OCI-LY7 (cell line): ENCODE data around the gene ZSCAN23. TPM values are rescaled to one million over a fixed set of nuclear protein-coding genes. Genes with fewer than 3 reads are reported as not detected.

Experiments
- BruUV-seq: library from RNA; stranded (reverse); fragments of 400-500 nt; replicated peaks from 2 replicates; lab custom pipeline; 2021; lab: Mats Ljungman, UMichigan
- CTCF ChIA-PET: fragments of 300-600 bp; sonication (Branson Sonifier 250); formaldehyde crosslinking; loops from one replicate; lab custom pipeline; 2022; ENCODE audit warnings: antibody characterized with exemption; ENCODE audit not compliant: unreplicated experiment; lab: Charles Lee
- POLR2A ChIA-PET: fragments of 300-600 bp; sonication (Branson Sonifier 250); formaldehyde crosslinking; loops from one replicate; lab custom pipeline; 2022; ENCODE audit warnings: antibody characterized with exemption; lab: Charles Lee
- DNase-seq: peaks from one replicate; pipeline ENCODE4 v3.0.0-alpha.2; 2015; ENCODE audit warnings: low spot score
- H2AFZ ChIP-seq: fragments of 200-600 bp; sonication (generic), shearing (Covaris generic); 2 replicates; pipeline ENCODE4 v1.6.1; 2014; ENCODE audit warnings: mild to moderate bottlenecking, antibody characterized with exemption, low read length, moderate library complexity
- H3K27ac ChIP-seq: fragments of 200-600 bp; sonication (generic); 2 replicates; pipeline ENCODE4 v1.5.1; 2014; ENCODE audit warnings: mixed run types, low read depth, mild to moderate bottlenecking, moderate library complexity, low read length, inconsistent platforms; ENCODE audit not compliant: poor library complexity, severe bottlenecking
- H3K36me3 ChIP-seq: fragments of 200-600 bp; sonication (generic); 2 replicates; pipeline ENCODE4 v1.6.1; 2014; ENCODE audit warnings: mild to moderate bottlenecking, antibody characterized with exemption, low read length, moderate library complexity, mixed read lengths; ENCODE audit not compliant: insufficient read depth
- H3K4me1 ChIP-seq: fragments of 200-600 bp; sonication (generic); 2 replicates; pipeline ENCODE4 v1.5.1; 2014; ENCODE audit warnings: mild to moderate bottlenecking, low read length; ENCODE audit not compliant: insufficient read depth, poor library complexity, severe bottlenecking
- H3K4me2 ChIP-seq: fragments of 200-600 bp; sonication (generic); 2 replicates; pipeline ENCODE4 v1.6.1; 2014; ENCODE audit warnings: mild to moderate bottlenecking, low read length
- H3K4me3 ChIP-seq: fragments of 200-600 bp; sonication (generic); 2 replicates; pipeline ENCODE4 v1.5.1; 2014; ENCODE audit warnings: mild to moderate bottlenecking, low read depth, low read length; ENCODE audit not compliant: poor library complexity, severe bottlenecking
- H3K79me2 ChIP-seq: fragments of 200-600 bp; sonication (generic); 2 replicates; pipeline ENCODE4 v1.6.1; 2016; ENCODE audit warnings: low read depth, mild to moderate bottlenecking, low read length, moderate library complexity, mixed read lengths; ENCODE audit not compliant: insufficient read depth
- H3K9me2 ChIP-seq: fragments of 200-600 bp; sonication (generic); 2 replicates; pipeline ENCODE4 v1.6.1; 2016; ENCODE audit warnings: mild to moderate bottlenecking, low read length, mixed read lengths; ENCODE audit not compliant: insufficient read depth
- H3K9me3 ChIP-seq: fragments of 200-600 bp; sonication (generic); 2 replicates; pipeline ENCODE4 v1.6.1; 2014; ENCODE audit warnings: mild to moderate bottlenecking, mixed run types, low read length, mixed read lengths
- H4K20me1 ChIP-seq: fragments of 200-600 bp; sonication (generic); 2 replicates; pipeline ENCODE4 v1.6.1; 2014; ENCODE audit warnings: mild to moderate bottlenecking, antibody characterized with exemption, low read length, moderate library complexity, mixed read lengths; ENCODE audit not compliant: insufficient read depth
- EZH2phosphoT487 ChIP-seq: fragments of 200-600 bp; sonication (generic); IDR thresholded peaks from 2 replicates; pipeline ENCODE4 v1.6.1; 2018; ENCODE audit warnings: low read depth, borderline replicate concordance, mild to moderate bottlenecking, mixed run types, antibody characterized with exemption, low read length, moderate library complexity, mixed read lengths
- intact Hi-C: fragments of 100-400 bp; cut with micrococcal nuclease; formaldehyde crosslinking; loops from one replicate; pipeline ENCODE4 v1.10.0; 2022; ENCODE audit not compliant: unreplicated experiment
- total RNA-seq, 2 experiments: library from RNA; depleted of rRNA in 1 of 2; stranded (reverse); fragments of >200 nt in 1 of 2; shearing (Covaris generic) in 1 of 2; gene quantifications; 2 replicates each; pipeline ENCODE4 v1.2.3, GENCODE V29; 2014 to 2022
- TF ChIP-seq, protein P1 (sequence below): fragments of 200-600 bp; sonication (generic); conservative IDR thresholded peaks from 2 replicates; pipeline ENCODE4 v1.5.1; 2014; ENCODE audit warnings: mild to moderate bottlenecking, antibody characterized with exemption, low read length, moderate library complexity, mixed read lengths

ZSCAN23 gene
- total RNA-seq, 2 experiments from 2014 or later = not detected

DNA sequence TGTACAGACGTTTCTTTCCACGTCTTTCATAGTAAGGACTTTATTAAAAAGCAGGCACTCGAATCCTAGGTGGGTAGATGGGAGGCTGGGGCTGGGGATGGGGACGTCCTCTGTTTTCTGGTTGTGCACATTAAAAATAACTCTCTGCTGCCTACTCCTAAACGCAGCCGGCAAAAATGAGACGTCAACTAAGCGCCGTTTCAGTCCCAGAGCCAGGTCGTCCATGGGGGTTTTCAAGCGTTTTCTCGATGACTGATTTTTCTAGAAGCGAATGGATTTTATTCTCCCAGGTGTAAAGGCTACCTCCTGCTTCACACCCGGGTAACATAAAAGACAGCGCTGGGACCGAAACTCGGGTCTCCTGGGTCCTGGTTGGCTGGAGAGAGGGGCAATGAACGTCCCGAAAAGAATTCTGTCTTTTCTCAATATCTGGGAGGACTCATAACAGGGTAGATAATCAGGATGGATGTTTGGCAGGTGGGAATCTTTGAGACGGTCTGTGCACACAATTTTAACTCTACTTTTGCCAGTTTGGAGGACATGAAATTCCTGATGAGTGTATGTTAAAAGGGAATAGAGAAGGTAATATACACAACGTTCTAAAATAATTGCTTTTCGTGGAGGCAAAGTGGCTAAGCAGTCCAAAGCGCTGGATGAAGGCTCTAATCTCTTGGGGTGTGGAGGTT, 47.1 kb upstream of the ZSCAN23 start:
- no TSS peak for BruUV-seq
- Histone ChIP-seq H3K36me3 (no peaks in the 10 kb centered on the region), H3K4me3 (no peak overlapping the region), H3K9me2 (no peaks in the 10 kb centered on the region), H3K9me3 (no peaks in the 10 kb centered on the region), H3K79me2 (no peaks in the 10 kb centered on the region), H3K27ac (no peak overlapping the region), H3K4me2 (no peak overlapping the region), H2AFZ (no peak overlapping the region), H3K4me1 (no peaks in the 10 kb centered on the region), H4K20me1 (no peaks in the 10 kb centered on the region)
- no peak for TF ChIP-seq EZH2phosphoT487
- TF ChIP-seq, protein P1, sequence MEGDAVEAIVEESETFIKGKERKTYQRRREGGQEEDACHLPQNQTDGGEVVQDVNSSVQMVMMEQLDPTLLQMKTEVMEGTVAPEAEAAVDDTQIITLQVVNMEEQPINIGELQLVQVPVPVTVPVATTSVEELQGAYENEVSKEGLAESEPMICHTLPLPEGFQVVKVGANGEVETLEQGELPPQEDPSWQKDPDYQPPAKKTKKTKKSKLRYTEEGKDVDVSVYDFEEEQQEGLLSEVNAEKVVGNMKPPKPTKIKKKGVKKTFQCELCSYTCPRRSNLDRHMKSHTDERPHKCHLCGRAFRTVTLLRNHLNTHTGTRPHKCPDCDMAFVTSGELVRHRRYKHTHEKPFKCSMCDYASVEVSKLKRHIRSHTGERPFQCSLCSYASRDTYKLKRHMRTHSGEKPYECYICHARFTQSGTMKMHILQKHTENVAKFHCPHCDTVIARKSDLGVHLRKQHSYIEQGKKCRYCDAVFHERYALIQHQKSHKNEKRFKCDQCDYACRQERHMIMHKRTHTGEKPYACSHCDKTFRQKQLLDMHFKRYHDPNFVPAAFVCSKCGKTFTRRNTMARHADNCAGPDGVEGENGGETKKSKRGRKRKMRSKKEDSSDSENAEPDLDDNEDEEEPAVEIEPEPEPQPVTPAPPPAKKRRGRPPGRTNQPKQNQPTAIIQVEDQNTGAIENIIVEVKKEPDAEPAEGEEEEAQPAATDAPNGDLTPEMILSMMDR = no peak
- CTCF ChIA-PET = no interaction called here
- DNase-seq = no peak
- POLR2A ChIA-PET = no interaction called here
- intact Hi-C loops = no loop called here

DNA sequence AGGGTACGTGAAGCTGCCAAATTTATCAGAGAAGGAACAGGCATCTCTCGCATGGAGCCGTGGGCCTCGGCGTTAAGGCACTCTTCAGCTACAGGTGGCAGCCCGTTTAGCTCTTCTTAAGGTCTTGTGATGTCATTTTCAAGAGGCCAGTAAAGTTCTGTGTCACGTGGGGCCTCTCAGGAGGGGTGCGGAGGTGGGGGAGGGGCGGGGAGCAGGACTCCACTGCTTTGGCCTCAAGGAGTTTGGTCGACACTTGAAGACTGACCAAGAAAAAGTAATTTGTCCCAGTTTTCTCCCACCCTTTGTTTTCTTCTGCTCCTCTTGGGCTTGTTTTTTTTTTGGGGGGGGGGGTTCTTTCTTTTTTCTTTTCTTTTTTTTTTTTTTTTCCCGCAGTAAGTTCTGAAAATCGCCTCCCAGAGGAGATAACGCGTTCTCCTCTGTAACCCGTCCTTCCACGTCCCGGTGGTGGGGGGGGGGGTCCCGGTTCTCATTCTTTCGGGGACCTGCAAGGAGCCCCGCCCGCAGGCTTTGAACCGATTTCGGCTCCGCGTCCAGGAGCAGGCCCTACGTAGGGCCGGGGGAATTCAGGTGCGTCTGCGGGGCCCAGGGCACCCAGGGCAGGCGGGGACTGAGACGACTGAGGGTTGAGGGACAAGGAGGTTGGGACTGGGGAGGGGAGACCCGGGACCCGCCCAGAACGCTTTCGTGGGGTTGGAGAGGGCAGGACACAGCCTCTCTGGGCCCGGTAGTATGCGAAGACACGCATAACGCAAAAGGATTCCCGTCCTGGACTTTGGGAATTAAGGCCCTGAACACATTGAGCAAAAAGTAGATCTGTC, 46.3 kb upstream of the ZSCAN23 start:
- intact Hi-C loops = no loop called here
- Histone ChIP-seq H3K9me2 (no peaks in the 10 kb centered on the region), H4K20me1 (no peaks in the 10 kb centered on the region), H2AFZ (no peak overlapping the region), H3K4me2 (no peak overlapping the region), H3K27ac (no peak overlapping the region), H3K36me3 (no peaks in the 10 kb centered on the region), H3K4me3 (no peak overlapping the region), H3K9me3 (no peaks in the 10 kb centered on the region), H3K4me1 (no peaks in the 10 kb centered on the region), H3K79me2 (no peaks in the 10 kb centered on the region)
- no peak for DNase-seq
- TF ChIP-seq EZH2phosphoT487 = no peak
- TF ChIP-seq, protein P1 = no peak
- ChIA-PET POLR2A (interaction anchor here (0.6 kb wide), 1 partner anchor 480 kb away, joined by 4 read pairs; no protein-coding TSS in a partner anchor), CTCF (no interaction called here)
- BruUV-seq = no TSS peak
